WTC11 (cell line): Measurements from ENCODE around the gene KIDINS220. TPM values are rescaled to one million over a fixed set of nuclear protein-coding genes. Genes with fewer than 3 reads are reported as not detected.
"Not testable (repeated sequence)": the region's sequence is repeated elsewhere in the genome, so short reads cannot be mapped to it uniquely, and the experiment has no call there.

Experiments
- ATAC-seq: fragments of 200-7000 bp; cut with Tn5 transposase; 2 replicates; pipeline ENCODE4 v1.10.0; 2021; ENCODE audit warnings: mild to moderate bottlenecking, moderate library complexity
- CTCF ChIA-PET: fragments of 300-600 bp; sonication (Branson Sonifier 250); formaldehyde crosslinking; loops from one replicate; lab custom pipeline; 2021; ENCODE audit warnings: antibody characterized with exemption; lab: Charles Lee
- POLR2A ChIA-PET: fragments of 350-600 bp; sonication (Branson Sonifier 250); formaldehyde crosslinking; loops from one replicate; lab custom pipeline; 2021; ENCODE audit warnings: antibody characterized with exemption; lab: Charles Lee
- DNase-seq: peaks from one replicate; pipeline ENCODE4 v3.0.0; 2021; ENCODE audit warnings: low spot score
- H3K27ac Mint-ChIP-seq: 2 replicates; pipeline ENCODE4 v1.8.0; 2021; ENCODE audit warnings: mixed read lengths
- H3K27me3 Mint-ChIP-seq: 2 replicates; pipeline ENCODE4 v1.8.0; 2021; ENCODE audit warnings: low read depth, mild to moderate bottlenecking, moderate library complexity, mixed read lengths
- H3K36me3 Mint-ChIP-seq: 2 replicates; pipeline ENCODE4 v1.8.0; 2021; ENCODE audit warnings: mixed read lengths
- H3K4me1 Mint-ChIP-seq: 2 replicates; pipeline ENCODE4 v1.8.0; 2022; ENCODE audit warnings: mixed read lengths
- H3K4me3 Mint-ChIP-seq: 2 replicates; pipeline ENCODE4 v1.8.0; 2021; ENCODE audit warnings: mild to moderate bottlenecking, moderate library complexity, mixed read lengths
- H3K9me3 Mint-ChIP-seq: 2 replicates; pipeline ENCODE4 v1.8.0; 2021; ENCODE audit warnings: mixed read lengths
- ATF6 ChIP-seq: sonication (generic); formaldehyde crosslinking; IDR thresholded peaks from 2 replicates; pipeline ENCODE4 v1.8.1; 2023; ENCODE audit warnings: mild to moderate bottlenecking, missing genetic modification reagents
- CBFB ChIP-seq: sonication (generic); formaldehyde crosslinking; IDR thresholded peaks from 2 replicates; pipeline ENCODE4 v1.8.1; 2022; ENCODE audit warnings: mild to moderate bottlenecking, low read depth, missing genetic modification reagents
- FOXJ3 ChIP-seq: sonication (generic); formaldehyde crosslinking; IDR thresholded peaks from 2 replicates; pipeline ENCODE4 v1.9.0; 2021; ENCODE audit warnings: missing genetic modification reagents, mild to moderate bottlenecking, borderline replicate concordance
- GTF2I ChIP-seq: fragments of 250-450 bp; sonication (Bioruptor Pico); conservative IDR thresholded peaks from 2 replicates; pipeline ENCODE4 v1.4.0; 2021; ENCODE audit warnings: mild to moderate bottlenecking
- NFE2L1 ChIP-seq: sonication (generic); formaldehyde crosslinking; IDR thresholded peaks from 2 replicates; pipeline ENCODE4 v1.8.1; 2023; ENCODE audit warnings: missing genetic modification reagents
- TCF7 ChIP-seq: sonication (generic); formaldehyde crosslinking; IDR thresholded peaks from 2 replicates; pipeline ENCODE4 v1.8.0; 2022; ENCODE audit warnings: mild to moderate bottlenecking, low read depth, missing genetic modification reagents, moderate library complexity
- ZBTB21 ChIP-seq: sonication (generic); formaldehyde crosslinking; IDR thresholded peaks from 2 replicates; pipeline ENCODE4 v1.8.1; 2023; ENCODE audit warnings: mild to moderate bottlenecking, missing genetic modification reagents, borderline replicate concordance
- ZNF532 ChIP-seq: fragments of 250-450 bp; sonication (Bioruptor Pico); IDR thresholded peaks from 2 replicates; pipeline ENCODE4 v1.9.0; 2021; ENCODE audit warnings: mild to moderate bottlenecking, borderline replicate concordance
- ZSCAN18 ChIP-seq: fragments of 250-450 bp; sonication (Bioruptor Pico); IDR thresholded peaks from 2 replicates; pipeline ENCODE4 v2.1.2; 2022; ENCODE audit warnings: mild to moderate bottlenecking, moderate library complexity
- total RNA-seq: library from RNA; stranded (reverse); gene quantifications from 3 replicates; pipeline ENCODE4 v1.2.3, GENCODE V29; 2021
- TF ChIP-seq, protein P1 (sequence below): fragments of 250-450 bp; sonication (Bioruptor Pico); conservative IDR thresholded peaks from 2 replicates; pipeline ENCODE4 v1.9.0; 2021; ENCODE audit warnings: mild to moderate bottlenecking
- TF ChIP-seq, protein P2 (sequence below): sonication (generic); formaldehyde crosslinking; conservative IDR thresholded peaks from 2 replicates; pipeline ENCODE4 v1.8.1; 2022; ENCODE audit warnings: mild to moderate bottlenecking, missing genetic modification reagents
- TF ChIP-seq, protein P3 (sequence below): sonication (generic); formaldehyde crosslinking; IDR thresholded peaks from 2 replicates; pipeline ENCODE4 v1.8.0; 2023; ENCODE audit warnings: mild to moderate bottlenecking, missing genetic modification reagents

KIDINS220 gene
- total RNA-seq, 1 experiment from 2014 or later, result 23.9 TPM

DNA sequence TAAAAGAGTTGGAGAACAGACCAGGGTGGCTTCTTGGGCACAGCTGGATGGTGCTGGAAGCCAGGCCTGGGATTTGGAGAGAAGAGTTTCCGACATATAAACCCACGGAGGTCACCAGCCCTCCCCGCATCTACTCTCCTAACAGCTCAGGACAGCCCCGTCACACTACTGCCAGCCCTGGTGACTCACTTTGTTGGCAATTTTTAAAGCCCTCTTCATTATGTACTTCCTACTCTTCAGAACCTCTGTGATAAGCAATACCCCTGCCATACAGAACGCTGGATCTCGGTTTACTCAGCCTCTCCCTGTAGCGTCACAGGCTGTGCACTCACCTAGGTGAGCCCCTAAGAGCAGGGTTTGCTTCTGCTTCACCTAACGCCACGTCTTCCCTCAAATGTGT, 107.5 kb downstream of the KIDINS220 start:
- DNase-seq (no peak), ATAC-seq (no peak)
- TF ChIP-seq ZNF532 (CRISPR knock-in tag) (no peak), GTF2I (no peak), NFE2L1 (no peak), ATF6 (CRISPR knock-in tag) (no peak), TCF7 (CRISPR knock-in tag) (no peak)
- TF ChIP-seq, protein P1, sequence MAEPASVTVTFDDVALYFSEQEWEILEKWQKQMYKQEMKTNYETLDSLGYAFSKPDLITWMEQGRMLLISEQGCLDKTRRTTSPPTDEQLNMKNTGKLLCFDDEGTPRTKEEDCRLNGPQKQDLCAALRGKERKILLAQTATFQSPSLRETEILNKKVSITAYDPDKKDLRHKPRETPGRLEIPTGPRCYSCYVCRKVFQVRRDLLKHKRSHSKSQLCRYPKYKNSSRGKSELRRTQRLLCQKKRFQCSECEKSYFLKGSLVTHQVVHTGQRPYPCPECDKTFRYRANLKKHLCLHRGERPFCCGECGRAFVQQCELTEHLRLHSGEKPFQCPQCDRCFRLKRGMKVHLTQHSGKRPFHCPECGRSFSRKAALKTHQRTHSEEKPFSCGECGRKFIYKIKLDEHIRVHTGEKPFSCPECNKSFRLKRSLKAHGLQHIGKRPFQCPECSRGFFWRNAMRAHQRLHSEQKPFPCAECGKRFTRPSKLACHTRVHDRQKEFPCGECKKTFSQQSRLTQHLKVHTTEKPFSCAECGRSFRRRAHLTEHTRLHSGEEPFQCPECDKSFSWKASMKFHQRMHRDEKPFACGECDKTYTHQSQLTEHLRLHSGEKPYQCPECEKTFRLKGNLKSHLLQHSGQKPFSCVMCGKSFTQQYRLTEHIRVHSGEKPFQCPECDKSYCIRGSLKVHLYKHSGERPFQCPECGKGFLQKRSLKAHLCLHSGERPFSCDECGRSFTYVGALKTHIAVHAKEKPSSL (CRISPR knock-in tag), result no peak
- TF ChIP-seq, protein P2, sequence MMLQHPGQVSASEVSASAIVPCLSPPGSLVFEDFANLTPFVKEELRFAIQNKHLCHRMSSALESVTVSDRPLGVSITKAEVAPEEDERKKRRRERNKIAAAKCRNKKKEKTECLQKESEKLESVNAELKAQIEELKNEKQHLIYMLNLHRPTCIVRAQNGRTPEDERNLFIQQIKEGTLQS (CRISPR knock-in tag), result no peak
- ChIA-PET POLR2A (no interaction called here), CTCF (no interaction called here)
- Mint-ChIP-seq H3K9me3 (no peaks in the 10 kb centered on the region), H3K4me3 (no peak overlapping the region), H3K4me1 (0 out of 2 replicates have a peak, but pooled peaks cover 4% of the 10 kb centered on the region), H3K36me3 (peaks cover 27% of the 10 kb centered on the region), H3K27me3 (no peaks in the 10 kb centered on the region), H3K27ac (no peak overlapping the region)

DNA sequence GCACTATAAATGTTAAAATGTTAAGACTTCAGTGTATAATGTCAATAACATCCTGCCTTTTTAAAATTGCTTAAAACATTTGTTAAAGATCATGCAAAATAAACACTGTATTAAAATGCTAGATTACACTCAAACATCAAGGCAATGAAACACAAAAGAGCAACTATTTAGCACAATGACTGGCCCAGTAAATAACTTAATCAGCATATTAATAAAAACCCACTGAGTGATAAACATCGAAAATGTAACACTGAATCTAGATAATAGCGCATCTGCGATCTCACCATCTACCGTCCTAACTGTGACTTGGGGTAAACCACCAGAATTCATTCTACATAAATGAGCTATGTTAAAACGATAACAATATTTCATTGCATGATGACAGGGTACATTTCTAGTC, 108.3 kb downstream of the KIDINS220 start:
- POLR2A ChIA-PET, CTCF ChIA-PET, H3K9me3 Mint-ChIP-seq, H3K4me3 Mint-ChIP-seq, H3K27ac Mint-ChIP-seq, H3K27me3 Mint-ChIP-seq, DNase-seq, ATAC-seq, H3K4me1 Mint-ChIP-seq: not testable (repeated sequence)
- peaks cover 27% of the 10 kb centered on the region for H3K36me3 Mint-ChIP-seq

DNA sequence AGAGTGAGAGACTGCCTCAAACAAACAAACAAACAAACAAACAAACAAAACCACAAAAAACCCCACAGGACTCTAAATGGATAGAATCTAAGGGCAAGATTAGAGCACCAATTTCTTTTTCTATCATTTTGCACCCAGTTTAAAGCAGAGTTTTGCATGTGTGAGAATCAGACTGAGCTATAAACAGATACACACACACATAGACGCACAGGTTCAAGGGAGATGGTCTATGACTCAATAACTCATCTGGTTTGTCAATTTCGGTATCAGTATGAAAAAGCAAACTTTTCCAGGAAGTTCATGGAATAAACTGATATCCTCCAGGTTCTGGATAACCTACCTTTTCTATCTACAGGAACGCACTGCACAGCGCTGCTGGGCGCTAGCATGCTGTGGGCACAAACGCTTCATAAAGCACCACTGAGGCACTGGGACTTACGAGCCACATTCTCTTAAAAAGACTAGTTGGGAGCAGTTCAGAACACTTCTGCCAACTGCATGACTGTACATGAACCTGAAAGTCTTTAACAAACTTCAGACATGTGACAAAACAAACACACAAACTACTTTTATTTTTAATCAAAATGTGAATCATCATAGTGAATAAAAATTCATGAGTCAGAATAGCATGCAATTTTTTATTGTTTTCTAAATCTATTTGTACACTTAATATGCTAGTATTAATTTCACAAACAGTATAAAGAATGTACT, 109.0 kb downstream of the KIDINS220 start:
- Mint-ChIP-seq H3K4me1 (0 out of 2 replicates have a peak, but pooled peaks cover 4% of the 10 kb centered on the region), H3K36me3 (peaks cover 27% of the 10 kb centered on the region), H3K4me3 (no peak overlapping the region), H3K9me3 (no peaks in the 10 kb centered on the region), H3K27me3 (no peaks in the 10 kb centered on the region), H3K27ac (no peak overlapping the region)
- CTCF ChIA-PET, result no interaction called here
- POLR2A ChIA-PET, result no interaction called here
- ATAC-seq (no peak), DNase-seq (no peak)
- TF ChIP-seq ZSCAN18, result no peak
- TF ChIP-seq FOXJ3, result no peak
- TF ChIP-seq CBFB (CRISPR knock-in tag), result no peak
- TF ChIP-seq ZBTB21 (CRISPR knock-in tag), result no peak
- TF ChIP-seq, protein P3, sequence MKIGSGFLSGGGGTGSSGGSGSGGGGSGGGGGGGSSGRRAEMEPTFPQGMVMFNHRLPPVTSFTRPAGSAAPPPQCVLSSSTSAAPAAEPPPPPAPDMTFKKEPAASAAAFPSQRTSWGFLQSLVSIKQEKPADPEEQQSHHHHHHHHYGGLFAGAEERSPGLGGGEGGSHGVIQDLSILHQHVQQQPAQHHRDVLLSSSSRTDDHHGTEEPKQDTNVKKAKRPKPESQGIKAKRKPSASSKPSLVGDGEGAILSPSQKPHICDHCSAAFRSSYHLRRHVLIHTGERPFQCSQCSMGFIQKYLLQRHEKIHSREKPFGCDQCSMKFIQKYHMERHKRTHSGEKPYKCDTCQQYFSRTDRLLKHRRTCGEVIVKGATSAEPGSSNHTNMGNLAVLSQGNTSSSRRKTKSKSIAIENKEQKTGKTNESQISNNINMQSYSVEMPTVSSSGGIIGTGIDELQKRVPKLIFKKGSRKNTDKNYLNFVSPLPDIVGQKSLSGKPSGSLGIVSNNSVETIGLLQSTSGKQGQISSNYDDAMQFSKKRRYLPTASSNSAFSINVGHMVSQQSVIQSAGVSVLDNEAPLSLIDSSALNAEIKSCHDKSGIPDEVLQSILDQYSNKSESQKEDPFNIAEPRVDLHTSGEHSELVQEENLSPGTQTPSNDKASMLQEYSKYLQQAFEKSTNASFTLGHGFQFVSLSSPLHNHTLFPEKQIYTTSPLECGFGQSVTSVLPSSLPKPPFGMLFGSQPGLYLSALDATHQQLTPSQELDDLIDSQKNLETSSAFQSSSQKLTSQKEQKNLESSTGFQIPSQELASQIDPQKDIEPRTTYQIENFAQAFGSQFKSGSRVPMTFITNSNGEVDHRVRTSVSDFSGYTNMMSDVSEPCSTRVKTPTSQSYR (CRISPR knock-in tag), result no peak
- TF ChIP-seq ZNF532 (CRISPR knock-in tag), result no peak
